Measurements from ENCODE around the gene ABCC1.
"Not testable (repeated sequence)": the region's sequence is repeated elsewhere in the genome, so short reads cannot be mapped to it uniquely, and the experiment has no call there.

ABCC1 gene

GRCh38 chr16:16092925-16093627, 143.7 kb downstream of the ABCC1 start:
- peak in 1 of 2 experiments; percentile 45 for DNase-seq

- no peak for DNase-seq
These were observed 144.4 kb downstream of the ABCC1 start for GRCh38 chr16:16093628-16094332.

- no peak for DNase-seq
These were observed 146.2 kb downstream of the ABCC1 start for GRCh38 chr16:16095646-16096045.

- no peak for DNase-seq
These were observed 146.9 kb downstream of the ABCC1 start for GRCh38 chr16:16096121-16096857.

- DNase-seq, result no peak
These were observed 147.4 kb downstream of the ABCC1 start for GRCh38 chr16:16096858-16097213.

GRCh38 chr16:16099320-16099719, 149.9 kb downstream of the ABCC1 start:
- DNase-seq, result no peak

- DNase-seq, result no peak
These were observed 151.2 kb downstream of the ABCC1 start for GRCh38 chr16:16100631-16101030.

- DNase-seq, result no peak
These were observed 152.2 kb downstream of the ABCC1 start for GRCh38 chr16:16101585-16101984.

GRCh38 chr16:16102738-16103137, 153.3 kb downstream of the ABCC1 start:
- DNase-seq, result no peak

- not testable (repeated sequence) for DNase-seq
These were observed 154.9 kb downstream of the ABCC1 start for GRCh38 chr16:16104132-16104803.

GRCh38 chr16:16104804-16105141, 155.4 kb downstream of the ABCC1 start:
- not testable (repeated sequence) for DNase-seq

- no peak for DNase-seq
These were observed 156.2 kb downstream of the ABCC1 start for GRCh38 chr16:16105646-16106045.

GRCh38 chr16:16106466-16106865, 157.1 kb downstream of the ABCC1 start:
- DNase-seq, result no peak

GRCh38 chr16:16107839-16108238, 158.4 kb downstream of the ABCC1 start:
- DNase-seq, result no peak

GRCh38 chr16:16108759-16109158, 159.3 kb downstream of the ABCC1 start:
- DNase-seq, result no peak

GRCh38 chr16:16109453-16110110, 160.2 kb downstream of the ABCC1 start:
- DNase-seq, result no peak

GRCh38 chr16:16110111-16110490, 160.7 kb downstream of the ABCC1 start:
- DNase-seq, result no peak

GRCh38 chr16:16111639-16112038, 162.2 kb downstream of the ABCC1 start:
- no peak for DNase-seq

GRCh38 chr16:16112450-16113053, 163.1 kb downstream of the ABCC1 start:
- DNase-seq, result no peak

- DNase-seq, result no peak
These were observed 163.7 kb downstream of the ABCC1 start for GRCh38 chr16:16113076-16113475.

- no peak for DNase-seq
These were observed 167.4 kb downstream of the ABCC1 start for GRCh38 chr16:16116841-16117240.

GRCh38 chr16:16118337-16118736, 168.9 kb downstream of the ABCC1 start:
- no peak for DNase-seq

GRCh38 chr16:16120044-16120381, 170.6 kb downstream of the ABCC1 start:
- DNase-seq, result peak; percentile 59 to 62
